Measurements from ENCODE around the gene DTL.

Gene DTL

DNA sequence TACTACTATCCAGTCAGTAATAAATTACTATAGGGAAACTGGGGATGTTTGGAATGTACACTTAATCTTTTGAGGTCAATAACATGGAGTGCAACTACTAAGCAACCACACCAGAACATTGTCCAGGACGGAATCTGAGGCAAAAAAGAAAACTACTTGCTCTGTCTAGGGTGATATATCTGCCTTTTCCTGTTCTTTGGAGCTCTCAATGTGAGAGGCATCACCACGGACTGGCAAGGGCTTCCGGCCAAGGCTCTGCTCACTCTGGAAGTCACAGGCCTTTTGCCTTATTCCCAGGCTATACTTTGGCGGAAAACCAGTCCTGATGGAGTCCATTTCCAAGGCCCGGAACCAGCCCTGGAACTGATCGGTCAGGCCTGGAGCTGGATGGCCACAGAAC is 94.2 kb downstream of the DTL start:
- no peak for DNase-seq

DNA sequence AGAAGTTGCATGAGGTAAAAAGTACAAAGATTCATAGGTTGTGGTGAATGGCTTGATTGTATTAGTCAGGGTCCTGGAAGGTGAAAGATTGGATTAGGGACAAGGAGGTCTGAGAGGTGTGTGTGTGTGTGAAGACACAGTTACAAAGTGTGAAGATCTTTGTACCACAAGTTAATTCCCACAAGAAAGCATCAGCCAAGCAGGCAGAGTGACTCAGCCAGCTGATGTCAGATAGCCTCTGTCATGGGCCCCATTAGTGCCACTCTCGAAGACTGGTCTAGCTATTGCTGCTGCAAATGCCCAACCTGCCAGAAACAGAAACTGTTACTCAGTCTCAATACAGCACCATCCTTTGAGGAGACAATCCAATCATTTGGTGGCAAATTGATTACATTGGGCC is 96.5 kb downstream of the DTL start:
- DNase-seq, result no peak

DNA sequence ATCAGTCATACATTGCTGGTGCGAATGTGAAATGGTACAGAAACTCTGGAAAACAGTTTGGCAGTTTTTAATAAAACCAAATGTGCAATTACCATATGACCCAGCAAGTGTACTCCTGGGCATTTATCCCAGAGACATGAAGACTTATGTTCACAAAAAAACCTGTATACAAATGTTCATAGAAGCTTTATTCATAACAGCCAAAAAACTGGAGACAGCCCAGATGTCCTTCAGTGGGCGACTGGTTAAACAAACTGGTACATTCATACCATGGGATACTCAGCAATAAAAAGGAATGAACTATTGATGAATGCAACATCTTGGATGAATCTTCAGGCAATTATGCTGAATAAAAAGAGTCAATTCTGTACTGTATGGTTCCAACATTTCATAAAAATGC is 97.8 kb downstream of the DTL start:
- DNase-seq, result no peak

DNA sequence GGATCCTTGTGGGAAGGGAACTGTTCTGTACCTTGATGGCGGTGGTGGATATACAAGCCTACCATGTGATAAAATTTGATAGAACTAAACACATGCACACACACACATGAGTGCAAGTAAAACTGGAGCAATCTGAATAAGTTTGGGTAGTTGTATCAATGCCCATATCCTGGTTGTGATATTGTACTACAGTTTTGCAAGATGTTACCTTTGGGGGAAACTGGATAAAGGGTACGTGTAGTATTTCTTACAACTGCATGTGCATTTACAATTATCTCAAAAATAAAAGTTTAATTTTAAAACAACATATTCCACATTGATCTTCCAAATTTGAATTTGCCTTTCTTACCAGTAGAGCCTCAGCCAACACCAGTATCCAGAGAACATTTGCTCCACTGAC is 99.6 kb downstream of the DTL start:
- DNase-seq, result no peak

DNA sequence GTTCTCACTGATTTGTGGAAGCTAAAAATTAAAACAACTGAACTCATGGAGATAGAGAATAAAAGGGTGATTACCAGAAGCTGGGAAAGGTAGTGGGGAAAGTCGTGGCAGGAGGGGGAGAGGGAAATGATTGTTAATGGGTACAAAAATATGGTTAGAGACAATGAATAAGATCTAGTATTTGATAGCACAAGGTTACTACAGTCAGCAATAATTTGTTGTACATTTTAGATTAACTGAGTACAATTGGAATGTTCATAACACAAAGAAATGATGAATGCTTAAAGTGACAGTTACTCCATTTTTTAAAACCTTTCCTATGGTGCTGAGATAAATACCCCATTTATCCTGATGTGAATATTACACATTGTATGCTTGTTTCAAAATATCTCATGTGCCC is 102.3 kb downstream of the DTL start:
- DNase-seq, result no peak

DNA sequence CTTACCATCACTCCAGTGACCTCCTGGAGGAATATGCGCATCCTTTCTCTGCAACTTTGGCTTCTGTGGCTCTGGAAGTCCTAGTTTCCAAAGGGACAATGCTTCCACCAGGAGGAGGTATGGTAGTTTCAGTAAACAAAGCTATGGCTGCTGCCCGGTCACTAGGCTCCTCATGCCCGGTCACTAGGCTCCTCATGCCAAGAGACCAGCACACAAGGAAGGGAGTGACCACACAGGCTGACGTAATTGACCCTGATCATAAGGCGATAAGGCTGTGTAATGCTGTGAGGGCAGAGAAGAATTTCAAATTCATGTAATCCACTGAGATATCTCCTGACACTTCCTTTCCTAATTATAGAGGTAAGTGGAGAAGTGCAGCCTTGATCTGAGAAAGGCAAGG is 102.9 kb downstream of the DTL start:
- no peak for DNase-seq

DNA sequence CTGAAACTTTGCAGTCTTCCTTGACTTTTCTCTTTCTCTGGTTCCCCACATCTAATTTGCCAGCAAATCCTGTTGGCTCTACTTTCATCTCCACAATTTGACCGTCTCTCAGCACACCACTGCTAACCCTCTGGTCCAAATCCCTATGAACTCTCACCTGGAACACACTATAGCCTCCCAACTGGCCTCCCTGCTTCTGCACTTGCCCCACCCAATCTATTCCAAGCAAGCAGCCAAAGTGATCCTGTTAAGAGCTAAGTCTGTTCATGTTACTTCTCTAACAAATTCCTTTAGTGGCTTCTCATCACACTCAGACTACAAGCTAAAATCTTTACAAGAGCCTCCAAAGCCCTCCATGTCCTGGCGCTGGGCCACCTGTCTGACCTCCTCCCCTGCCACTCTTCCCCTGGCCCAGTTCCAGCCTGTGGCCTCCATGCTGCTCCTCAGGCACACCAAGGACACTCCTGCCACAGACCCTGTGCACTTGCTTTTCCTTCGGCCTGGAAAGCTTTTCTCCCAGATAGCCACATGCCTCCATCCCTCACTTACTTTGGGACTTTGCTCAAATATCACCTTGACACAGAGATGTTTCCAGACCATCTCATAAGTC is 104.1 kb downstream of the DTL start:
- no peak for DNase-seq

DNA sequence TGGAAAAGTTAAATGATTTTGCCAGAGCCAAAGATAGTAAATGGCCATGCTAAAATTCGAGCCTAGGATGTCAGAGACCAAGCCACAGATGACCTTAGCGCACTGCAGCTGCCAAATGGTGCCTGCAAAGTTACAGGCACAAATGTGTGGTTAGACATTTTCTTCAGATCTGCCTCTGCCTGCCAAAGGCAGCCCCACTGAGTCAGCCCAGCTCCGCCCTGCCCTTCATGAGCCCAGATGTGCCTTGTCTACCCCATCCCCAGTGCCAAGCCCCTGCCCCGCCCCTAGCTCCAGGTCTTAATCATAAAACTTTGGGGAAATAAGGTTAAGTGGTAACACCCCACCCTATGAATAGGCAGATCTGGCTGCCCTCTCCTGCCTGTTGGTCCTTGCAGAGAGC is 105.9 kb downstream of the DTL start:
- DNase-seq, result no peak

DNA sequence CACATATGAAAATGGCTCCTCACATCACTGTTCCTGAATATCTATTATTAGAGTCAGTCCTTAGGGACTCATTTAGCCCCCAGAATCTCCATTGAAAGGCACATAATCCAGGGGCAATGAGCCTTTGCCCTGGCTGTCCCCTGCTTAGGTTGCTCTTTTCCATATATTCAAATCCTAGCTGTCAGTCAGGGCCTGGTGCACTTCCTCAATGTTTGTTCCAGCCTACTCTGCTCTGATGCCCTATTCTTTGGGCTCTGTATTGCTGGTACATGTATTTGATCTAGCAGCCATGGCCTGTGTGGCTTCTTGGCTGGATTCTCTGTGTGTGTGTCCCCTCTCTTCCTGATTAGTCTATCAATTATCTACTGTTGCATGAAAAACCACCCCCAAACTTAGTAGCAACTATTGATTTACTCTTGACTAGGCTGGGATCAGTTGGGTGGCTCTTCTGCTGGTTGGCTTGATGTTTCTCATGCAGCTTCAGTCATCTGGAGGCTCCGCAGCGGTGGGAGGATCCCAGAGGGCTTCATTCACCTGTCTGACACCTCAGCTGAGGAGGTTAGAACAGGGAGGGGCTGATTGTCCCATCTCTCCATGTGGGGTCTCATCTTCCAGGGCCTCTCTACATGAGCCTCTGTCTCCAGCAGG is 107.5 kb downstream of the DTL start:
- no peak for DNase-seq

DNA sequence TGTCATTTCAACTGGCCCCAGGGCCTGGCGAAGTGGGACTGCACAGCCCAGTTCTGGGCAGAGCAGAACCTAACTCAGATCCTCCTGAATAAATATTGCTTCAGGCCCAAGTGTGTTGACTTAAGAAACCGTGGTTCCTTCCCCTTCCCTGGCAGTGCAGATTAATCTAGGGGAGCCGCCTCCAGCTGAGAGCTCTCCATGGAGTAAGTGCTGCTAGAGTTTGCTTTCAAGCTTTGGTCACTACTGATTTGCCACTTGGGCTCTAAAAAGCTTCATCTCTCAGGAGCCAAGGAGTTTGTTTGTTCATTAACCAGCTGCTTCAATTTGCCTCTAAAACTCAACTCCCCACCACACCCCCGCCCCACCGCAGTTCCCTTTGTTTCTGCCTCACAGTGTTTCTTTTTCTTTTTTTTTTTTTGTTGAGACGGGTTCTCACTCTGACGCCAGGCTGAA is 112.1 kb downstream of the DTL start:
- no peak for DNase-seq

DNA sequence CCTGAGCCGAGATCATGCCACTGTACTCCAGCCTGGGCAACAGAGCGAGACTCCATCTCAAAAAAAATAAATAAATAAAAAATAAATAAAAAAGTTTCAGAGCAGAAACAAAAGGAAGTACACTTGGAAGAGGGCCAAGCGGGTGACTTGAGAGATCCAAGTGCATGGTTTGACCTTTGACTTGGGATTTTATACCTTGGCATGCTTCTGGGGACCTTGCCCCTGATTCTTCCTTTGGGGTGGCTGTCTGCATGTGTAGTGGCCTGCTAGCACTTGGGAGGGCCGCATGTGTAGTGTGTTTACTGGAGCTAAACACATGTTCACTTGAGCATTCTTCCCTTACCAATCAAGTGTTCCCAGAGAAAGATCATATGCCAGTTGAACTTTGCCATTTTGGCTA is 114.0 kb downstream of the DTL start:
- DNase-seq, result no peak

DNA sequence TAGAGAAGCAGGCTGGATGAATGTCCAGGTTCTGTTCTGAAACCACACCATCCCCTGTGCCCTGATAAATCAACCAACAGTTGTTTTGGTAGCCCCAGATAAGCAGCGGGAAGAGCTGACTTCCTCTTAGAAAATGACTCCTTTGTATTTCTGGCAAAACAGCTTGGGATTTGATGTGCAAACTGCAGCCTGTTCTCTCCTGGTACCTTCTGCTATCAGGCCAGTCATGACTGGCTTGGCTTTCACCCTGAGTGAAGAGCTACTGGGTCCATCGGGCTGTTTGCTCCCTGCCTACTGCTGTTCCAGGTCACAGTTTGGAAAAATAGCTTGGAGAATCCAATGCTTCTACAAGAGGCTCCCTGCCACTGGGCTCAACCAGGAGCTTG is 116.8 kb downstream of the DTL start:
- DNase-seq, result no peak

DNA sequence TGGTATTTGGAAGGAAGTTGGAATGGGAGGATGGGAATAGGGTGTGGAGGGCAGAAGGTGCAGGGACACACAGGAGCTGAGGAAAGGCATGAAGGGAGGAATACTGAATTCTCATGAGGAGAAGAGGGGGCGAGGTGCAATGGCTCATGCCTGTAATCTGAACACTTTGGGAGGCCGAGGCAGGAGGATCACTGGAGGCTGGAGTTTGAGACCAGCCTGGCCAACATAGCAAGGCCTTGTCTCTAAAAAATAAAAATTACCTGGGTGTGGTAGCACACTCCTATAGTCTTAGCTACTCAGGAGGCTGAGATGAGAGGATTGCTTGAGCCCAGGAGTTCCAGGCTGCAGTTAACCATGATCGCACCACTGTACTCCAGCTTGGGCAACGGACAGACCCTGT is 117.3 kb downstream of the DTL start:
- no peak for DNase-seq

DNA sequence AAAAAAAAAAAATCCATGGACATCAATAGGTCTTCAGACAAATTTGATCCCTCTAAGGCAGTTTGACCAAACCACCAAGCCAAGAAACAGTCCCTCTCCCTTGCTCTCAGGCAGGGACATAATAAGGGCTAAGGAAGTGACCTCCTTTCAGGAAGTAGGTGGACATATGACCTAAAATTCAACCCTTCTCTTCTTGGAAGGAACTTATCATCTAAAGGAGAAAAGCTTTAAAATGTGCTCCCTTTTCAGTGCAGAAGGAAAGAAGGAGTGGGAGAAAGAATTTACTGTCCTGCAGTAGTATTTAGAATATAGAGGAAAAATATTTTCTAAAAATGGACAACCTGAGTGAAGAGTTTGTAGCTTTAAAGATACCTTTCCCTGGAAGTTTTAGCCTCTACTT is 118.1 kb downstream of the DTL start:
- DNase-seq, result no peak
